ENCODE data around the gene SUOX. TPM values are rescaled to one million over a fixed set of nuclear protein-coding genes. Genes with fewer than 3 reads are reported as not detected.
"Not testable (repeated sequence)": the region's sequence is repeated elsewhere in the genome, so short reads cannot be mapped to it uniquely, and the experiment has no call there.

SUOX gene
- total RNA-seq, 1 donor: 17.3 TPM

- H3K4me3 ChIP-seq (ENCODE audit: low read depth, low read length): no peak overlapping the region
- no peak for DNase-seq (ENCODE audit: low read depth)
- no peak for TF ChIP-seq CTCF (IDR thresholded peaks at IDR 0.05; ENCODE audit: insufficient read depth, low read depth, low read length)
Observed at GRCh38 chr12:55983232-55983842, 13.7 kb upstream of the SUOX start.

DNA sequence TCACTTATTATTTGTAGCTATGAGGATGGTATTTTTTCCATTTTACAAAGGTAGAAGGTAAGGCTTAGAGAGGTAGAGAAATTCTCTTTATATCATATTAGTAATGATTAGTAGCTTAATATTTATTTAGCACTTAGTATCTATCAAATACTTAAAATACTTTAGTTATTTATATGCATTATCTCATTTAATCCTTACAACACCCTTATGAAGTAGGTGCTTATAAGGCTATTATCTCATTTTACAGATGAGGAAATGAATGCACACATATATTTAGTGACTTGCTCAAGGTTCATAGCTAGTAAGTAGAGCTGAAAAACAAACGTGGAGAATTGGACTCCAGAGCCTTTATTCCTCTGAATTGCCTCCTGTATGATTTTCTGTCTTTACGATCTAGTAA lies 12.2 kb upstream of the SUOX start:
- H3K4me3 ChIP-seq (ENCODE audit: low read depth, low read length): no peak overlapping the region
- no peak for DNase-seq (ENCODE audit: low read depth)
- no peak for TF ChIP-seq CTCF (IDR thresholded peaks at IDR 0.05; ENCODE audit: insufficient read depth, low read depth, low read length)

- no peak for TF ChIP-seq CTCF (IDR thresholded peaks at IDR 0.05; ENCODE audit: insufficient read depth, low read depth, low read length)
Observed at GRCh38 chr12:55985341-55985740, 11.7 kb upstream of the SUOX start.

GRCh38 chr12:55985976-55986375 lies 11.1 kb upstream of the SUOX start:
- not testable (repeated sequence) for DNase-seq (ENCODE audit: low read depth)

More at GRCh38 chr12:55985341-55985740, 11.7 kb upstream of the SUOX start:
- no peak overlapping the region for H3K4me3 ChIP-seq (ENCODE audit: low read depth, low read length)
- DNase-seq (ENCODE audit: low read depth): no peak

GRCh38 chr12:55991110-55991509 lies 6.0 kb upstream of the SUOX start:
- TF ChIP-seq CTCF (IDR thresholded peaks at IDR 0.05; ENCODE audit: insufficient read depth, low read depth, low read length): no peak
- no peak for DNase-seq (ENCODE audit: low read depth)
- H3K4me3 ChIP-seq (ENCODE audit: low read depth, low read length): no peak overlapping the region

More at GRCh38 chr12:55985976-55986375, 11.1 kb upstream of the SUOX start:
- H3K4me3 ChIP-seq (ENCODE audit: low read depth, low read length): not testable (repeated sequence)

DNA sequence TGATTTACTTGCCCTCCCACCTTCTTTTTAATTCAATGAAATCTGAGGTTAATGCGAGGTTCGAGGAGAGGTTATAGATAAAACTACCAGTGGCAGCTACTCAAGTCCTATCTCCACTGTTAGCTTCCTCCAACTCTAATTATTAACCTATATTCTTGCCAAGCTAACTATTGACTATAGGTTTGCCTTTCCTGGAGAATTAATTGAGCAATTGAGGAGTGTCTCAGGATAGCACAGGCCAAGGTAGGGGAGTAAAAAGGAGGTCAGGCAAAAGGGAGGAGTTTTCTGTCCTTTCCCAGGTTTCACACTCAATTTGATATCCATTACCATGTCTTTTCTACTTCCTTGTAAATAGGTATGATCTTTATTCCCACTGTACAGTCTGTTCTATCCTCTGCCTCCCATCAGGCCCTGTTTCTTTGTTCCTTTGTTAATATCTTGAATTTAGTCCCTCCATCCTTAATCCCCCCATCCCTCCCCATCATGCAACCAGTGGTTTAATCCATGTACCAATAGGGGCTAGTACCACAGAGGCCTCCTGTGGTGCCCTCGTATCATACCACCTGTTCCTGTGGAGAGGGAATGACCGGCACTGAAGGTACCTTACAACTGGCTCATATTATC lies 3.7 kb upstream of the SUOX start:
- no peak for DNase-seq (ENCODE audit: low read depth)
- TF ChIP-seq CTCF (IDR thresholded peaks at IDR 0.05; ENCODE audit: insufficient read depth, low read depth, low read length): no peak
- no peak overlapping the region for H3K4me3 ChIP-seq (ENCODE audit: low read depth, low read length)

- DNase-seq (ENCODE audit: low read depth): no peak
- TF ChIP-seq CTCF (IDR thresholded peaks at IDR 0.05; ENCODE audit: insufficient read depth, low read depth, low read length): no peak
- no peak overlapping the region for H3K4me3 ChIP-seq (ENCODE audit: low read depth, low read length)
Observed at GRCh38 chr12:55995366-55995765, 1.7 kb upstream of the SUOX start.
